HG03571 (cell line): ENCODE data around the gene KCNMA1.

Experiments used
- ATAC-seq: cut with Tn5 transposase; IDR thresholded peaks from one replicate; pipeline ENCODE4 v1.9.1; 2021; ENCODE audit not compliant: unreplicated experiment

The KCNMA1 gene

GRCh38 chr10:77015360-77015759 lies 622.2 kb downstream of the KCNMA1 start:
- ATAC-seq: no peak

GRCh38 chr10:77012812-77013500 lies 624.7 kb downstream of the KCNMA1 start:
- ATAC-seq: no peak

GRCh38 chr10:77011874-77012811 lies 625.5 kb downstream of the KCNMA1 start:
- no peak for ATAC-seq

- no peak for ATAC-seq
These were observed 627.2 kb downstream of the KCNMA1 start for GRCh38 chr10:77010430-77010829.

GRCh38 chr10:77007834-77008233 lies 629.8 kb downstream of the KCNMA1 start:
- peak; percentile 64 for ATAC-seq

- no peak for ATAC-seq
These were observed 630.6 kb downstream of the KCNMA1 start for GRCh38 chr10:77006836-77007511.

DNA sequence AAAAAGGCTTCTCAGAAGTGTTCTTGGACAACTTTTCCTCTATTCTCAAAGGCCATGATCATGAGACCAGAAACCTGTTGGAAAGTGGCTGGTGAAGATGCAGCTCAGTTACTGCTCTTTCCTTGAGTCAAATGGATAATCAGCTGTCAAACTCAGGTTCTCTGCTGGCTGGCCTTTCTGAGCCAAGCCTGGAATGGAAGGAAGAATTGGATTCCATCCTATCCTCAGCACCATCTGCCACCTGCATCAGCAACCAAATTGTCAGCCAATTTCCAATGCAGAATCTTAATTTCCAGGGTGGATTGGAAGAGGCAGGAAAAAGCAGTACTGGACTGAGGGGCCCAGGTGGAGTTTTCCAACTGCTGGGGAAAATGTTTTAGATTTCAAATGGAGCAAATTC lies 631.7 kb downstream of the KCNMA1 start:
- no peak for ATAC-seq

DNA sequence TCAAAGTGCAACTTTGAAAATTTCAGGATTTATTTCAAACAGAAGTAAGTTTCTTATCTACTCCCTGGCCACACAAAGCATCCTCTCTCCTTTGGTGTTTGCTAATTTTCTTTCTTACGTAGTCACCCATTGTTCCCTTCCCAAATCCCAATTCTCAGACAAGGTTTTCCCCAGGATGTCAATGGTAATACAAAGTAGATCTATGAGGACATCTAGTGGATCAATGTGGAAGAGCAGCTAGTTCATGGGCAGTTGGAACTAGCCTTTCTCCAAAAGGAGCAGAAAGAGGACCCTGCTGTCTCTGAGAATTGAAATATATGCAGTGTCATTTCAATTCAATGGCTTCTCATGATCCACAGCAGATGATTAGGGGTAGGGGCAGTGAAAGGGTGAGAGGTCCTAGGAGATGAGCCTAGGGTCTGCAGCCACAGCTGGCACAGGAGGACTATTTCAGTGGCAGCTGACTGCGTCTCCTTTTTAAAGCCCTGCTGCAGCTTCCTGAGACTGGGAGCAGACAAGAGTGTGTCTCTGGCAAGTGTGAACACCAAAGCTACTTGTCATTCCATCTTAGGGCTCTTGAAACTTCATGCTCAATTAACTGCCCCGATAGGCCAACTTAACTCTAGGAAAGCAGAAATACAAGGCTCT lies 632.6 kb downstream of the KCNMA1 start:
- ATAC-seq: no peak

GRCh38 chr10:77002872-77003271 lies 634.7 kb downstream of the KCNMA1 start:
- no peak for ATAC-seq

GRCh38 chr10:77001206-77001605 lies 636.4 kb downstream of the KCNMA1 start:
- ATAC-seq: no peak

GRCh38 chr10:76998451-76998850 lies 639.2 kb downstream of the KCNMA1 start:
- no peak for ATAC-seq

- no peak for ATAC-seq
These were observed 640.0 kb downstream of the KCNMA1 start for GRCh38 chr10:76997631-76998030.

DNA sequence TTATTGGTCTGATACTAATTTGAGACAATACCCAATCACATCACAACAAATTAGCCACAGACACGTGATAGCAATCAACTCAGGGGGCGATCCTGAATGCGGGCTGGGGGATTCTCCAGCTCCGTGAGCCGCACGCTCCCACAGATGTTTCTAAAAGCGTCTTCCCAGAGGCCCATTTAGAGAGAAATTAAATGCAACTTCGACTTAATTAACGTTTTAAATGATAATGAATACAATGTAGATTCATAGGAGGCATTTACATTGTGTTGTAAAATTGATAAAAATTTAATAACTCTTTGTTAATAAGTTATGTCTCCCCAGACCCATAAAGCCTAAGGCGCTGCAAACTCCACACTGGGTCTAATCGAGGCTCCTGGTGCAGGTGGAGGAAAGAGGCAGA lies 642.6 kb downstream of the KCNMA1 start:
- no peak for ATAC-seq

DNA sequence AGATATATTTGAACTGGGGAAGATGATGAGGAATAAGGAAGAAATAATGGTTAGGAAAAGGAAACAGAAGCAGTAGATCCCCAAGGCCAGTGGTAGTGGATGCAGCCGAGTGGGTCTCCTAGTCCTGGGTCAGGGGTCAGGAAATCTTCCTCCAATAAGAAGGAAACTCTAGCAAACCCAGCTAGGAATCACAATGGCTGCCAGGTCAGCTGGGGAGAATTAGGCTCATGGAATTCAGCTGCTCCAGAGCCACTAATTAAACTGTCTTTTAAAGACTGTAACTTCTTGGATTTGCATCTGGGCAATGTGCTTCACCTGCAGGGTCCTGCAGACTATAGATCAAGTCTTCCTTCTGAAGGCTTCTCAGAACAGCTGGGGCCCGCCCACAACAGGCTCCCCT lies 644.4 kb downstream of the KCNMA1 start:
- no peak for ATAC-seq

GRCh38 chr10:76992467-76992866 lies 645.1 kb downstream of the KCNMA1 start:
- ATAC-seq: no peak

GRCh38 chr10:76991621-76992020 lies 646.0 kb downstream of the KCNMA1 start:
- no peak for ATAC-seq

DNA sequence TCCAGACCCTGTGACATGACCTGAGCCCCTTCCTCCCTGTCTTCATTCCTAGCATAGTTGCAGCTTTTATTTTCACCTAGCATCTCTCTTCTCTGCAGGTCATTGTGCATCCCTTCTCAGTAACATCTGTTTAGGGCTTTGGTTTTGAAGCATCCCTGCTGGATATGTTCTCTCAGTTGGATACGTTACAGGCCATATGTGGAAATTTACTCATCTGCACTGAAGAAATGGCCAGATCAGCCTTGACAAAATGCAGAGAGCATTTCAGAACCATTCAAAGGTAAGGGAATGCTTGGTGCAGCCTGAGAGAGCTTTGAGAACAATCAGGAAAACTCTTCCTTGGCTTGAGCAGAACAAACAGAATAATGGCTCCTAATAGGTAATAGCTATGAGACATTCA lies 647.0 kb downstream of the KCNMA1 start:
- no peak for ATAC-seq

DNA sequence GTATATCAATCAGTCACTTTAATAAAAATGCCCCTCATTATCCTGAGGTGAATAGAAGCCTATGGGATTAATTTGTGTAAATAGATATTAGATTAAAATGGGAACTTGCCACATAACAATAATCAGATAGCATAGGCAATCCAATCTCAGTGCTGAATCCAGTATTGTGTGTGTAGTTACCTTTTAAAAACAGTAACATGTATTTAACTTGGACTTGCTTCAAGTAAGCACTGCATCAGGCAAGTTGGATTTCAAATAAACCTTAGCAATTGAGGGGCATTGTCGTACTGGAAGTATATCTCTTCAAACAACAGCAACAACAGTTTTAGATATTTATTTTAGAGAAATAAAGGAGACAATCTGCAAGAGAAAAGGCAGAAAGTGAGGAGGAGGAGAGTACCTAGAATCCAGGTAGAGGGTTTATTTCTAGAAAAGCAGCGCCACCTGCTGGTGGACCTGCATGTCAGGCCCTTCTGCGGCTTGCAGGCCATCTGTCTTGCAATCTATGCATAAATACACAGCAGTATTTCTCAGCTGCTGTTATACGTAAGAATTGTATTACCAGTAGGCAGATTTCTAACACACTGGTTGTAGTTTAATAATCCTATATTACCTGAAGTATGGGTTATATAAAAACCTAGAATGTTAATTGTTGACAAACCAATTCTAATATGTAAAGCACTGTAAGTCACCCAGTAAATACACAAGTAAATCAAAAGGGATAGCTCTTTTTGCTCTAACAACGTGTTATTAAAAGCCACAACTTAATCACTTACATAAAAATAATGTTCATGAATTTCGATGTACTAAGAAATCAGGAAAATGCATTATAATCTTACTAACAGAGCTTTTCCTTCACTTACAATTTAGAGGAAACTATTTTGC lies 652.8 kb downstream of the KCNMA1 start:
- peak; percentile 79 for ATAC-seq

DNA sequence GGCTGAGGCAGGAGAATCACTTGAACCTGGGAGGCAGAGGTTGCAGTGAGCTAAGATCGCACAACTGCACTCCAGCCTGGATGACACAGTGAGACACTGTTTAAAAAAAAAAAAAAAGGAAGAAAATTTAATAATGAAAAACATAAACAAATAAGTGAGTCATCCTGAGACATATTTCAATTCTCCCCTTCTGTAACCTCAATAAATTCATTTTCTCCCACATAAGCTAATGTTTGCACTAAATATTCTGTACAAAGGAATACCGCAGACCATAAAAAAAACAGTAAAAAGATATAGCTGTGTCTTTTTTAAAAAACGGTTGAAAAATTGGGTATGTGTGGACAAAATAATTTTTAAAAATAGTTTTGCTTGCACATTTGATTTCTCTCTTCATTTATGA lies 654.0 kb downstream of the KCNMA1 start:
- ATAC-seq: no peak

GRCh38 chr10:76982671-76983070 lies 654.9 kb downstream of the KCNMA1 start:
- no peak for ATAC-seq
